GM10266 (cell line): ENCODE measurements around the gene UPK3A.

ENCODE experiments used
- DNase-seq: peaks from one replicate; pipeline ENCODE4 v3.0.0; 2012; ENCODE audit errors: extremely low spot score
- TF ChIP-seq, protein P1 (sequence below): IDR thresholded peaks from 2 replicates; pipeline ENCODE4 v1.5.1; 2012; ENCODE audit warnings: mild to moderate bottlenecking, low read depth; ENCODE audit not compliant: control insufficient read depth, insufficient read depth; ENCODE audit errors: missing control alignments

The UPK3A gene

GRCh38 chr22:45298934-45299505 is 14.3 kb downstream of the UPK3A start:
- TF ChIP-seq, protein P1, sequence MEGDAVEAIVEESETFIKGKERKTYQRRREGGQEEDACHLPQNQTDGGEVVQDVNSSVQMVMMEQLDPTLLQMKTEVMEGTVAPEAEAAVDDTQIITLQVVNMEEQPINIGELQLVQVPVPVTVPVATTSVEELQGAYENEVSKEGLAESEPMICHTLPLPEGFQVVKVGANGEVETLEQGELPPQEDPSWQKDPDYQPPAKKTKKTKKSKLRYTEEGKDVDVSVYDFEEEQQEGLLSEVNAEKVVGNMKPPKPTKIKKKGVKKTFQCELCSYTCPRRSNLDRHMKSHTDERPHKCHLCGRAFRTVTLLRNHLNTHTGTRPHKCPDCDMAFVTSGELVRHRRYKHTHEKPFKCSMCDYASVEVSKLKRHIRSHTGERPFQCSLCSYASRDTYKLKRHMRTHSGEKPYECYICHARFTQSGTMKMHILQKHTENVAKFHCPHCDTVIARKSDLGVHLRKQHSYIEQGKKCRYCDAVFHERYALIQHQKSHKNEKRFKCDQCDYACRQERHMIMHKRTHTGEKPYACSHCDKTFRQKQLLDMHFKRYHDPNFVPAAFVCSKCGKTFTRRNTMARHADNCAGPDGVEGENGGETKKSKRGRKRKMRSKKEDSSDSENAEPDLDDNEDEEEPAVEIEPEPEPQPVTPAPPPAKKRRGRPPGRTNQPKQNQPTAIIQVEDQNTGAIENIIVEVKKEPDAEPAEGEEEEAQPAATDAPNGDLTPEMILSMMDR: no peak
- no peak for DNase-seq

DNA sequence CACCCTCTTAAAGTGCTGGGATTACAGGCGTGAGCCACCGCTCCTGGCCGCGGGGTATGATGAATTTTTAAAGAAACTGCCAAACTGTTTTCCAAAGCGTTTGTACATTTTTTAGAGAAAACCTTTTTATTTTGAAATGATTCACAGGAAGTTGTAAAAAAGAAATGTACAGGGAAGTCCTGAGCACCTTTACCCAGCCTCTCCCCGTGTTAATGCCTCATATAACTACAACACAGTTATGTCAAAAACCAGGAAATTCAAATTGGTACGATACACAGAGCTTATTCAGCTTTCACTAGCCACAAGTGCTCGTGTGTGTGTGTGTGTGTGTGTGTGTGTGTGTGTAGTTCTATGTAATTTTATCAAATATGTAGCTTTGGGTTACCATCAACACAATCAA is 18.0 kb downstream of the UPK3A start:
- TF ChIP-seq, protein P1: no peak
- no peak for DNase-seq

GRCh38 chr22:45303181-45303580 is 18.4 kb downstream of the UPK3A start:
- TF ChIP-seq, protein P1: no peak
- no peak for DNase-seq

DNA sequence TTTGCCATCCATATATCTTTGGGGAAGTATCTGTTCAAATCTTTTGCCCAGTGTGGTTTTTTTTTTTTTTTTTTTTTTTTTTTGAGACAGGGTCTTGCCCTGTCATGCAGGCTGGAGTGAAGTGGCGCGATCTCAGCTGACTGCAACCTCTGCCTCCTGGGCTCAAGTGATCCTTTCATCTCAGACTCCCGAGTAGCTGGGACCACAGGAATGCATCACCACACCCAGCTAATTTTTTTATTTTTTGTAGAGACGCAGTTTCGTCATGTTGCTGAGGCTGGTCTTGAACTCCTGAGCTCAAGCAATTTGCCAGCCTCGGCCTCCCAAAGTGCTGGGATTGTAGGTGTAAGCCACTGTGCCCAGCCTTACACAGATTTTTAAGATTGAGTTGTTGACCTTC is 20.2 kb downstream of the UPK3A start:
- TF ChIP-seq, protein P1: no peak
- DNase-seq: no peak

GRCh38 chr22:45305456-45306075 is 20.8 kb downstream of the UPK3A start:
- TF ChIP-seq, protein P1: no peak
- no peak for DNase-seq

GRCh38 chr22:45306139-45306538 is 21.4 kb downstream of the UPK3A start:
- TF ChIP-seq, protein P1: no peak
- no peak for DNase-seq

DNA sequence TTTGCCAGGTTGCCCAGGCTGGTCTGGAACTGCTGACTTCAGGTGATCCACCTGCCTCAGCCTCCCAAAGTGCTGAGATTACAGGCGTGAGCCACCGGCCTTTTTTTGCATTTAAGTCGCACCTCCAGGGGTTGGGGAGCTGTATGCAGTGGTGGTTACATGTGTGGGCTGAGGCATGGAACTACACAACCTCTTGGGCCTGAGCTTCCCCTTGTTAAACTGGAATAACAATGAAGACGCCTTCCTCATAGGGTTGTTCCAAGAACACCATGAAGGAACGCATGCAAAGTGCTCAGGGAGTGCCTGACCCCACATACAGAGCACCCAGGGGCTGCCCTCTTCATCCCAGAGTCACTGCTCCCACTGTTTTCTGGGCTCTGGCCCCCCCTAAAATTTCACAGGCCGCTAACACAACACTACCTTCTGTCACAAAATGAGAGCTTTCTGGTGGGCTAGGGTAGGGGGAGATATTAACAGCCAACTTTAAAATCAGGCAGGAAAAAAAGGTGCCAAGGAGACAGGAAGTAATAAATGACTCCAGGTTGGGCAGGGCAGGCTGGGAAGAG is 23.7 kb downstream of the UPK3A start:
- DNase-seq: no peak
- TF ChIP-seq, protein P1: no peak
